ENCODE results near the gene KLHL41. TPM values are rescaled to one million over a fixed set of nuclear protein-coding genes. Genes with fewer than 3 reads are reported as not detected.

KLHL41 gene
- total and polyA plus RNA-seq, 8 donors = 0.37 to 3.7 (median 1.5) TPM; not detected in 4

GRCh38 chr2:169480079-169480465 lies 29.4 kb upstream of the KLHL41 start:
- intact Hi-C loops (cut with DNase I; ENCODE audit: low total_unique reads) = no loop called here
- 13 to 26% (median 18%) methylated on average over 9 of the region's 9 CpGs for WGBS, 5 donors
- Histone ChIP-seq H3K4me1 (peaks cover 5 to 25% (median 15%) of the 10 kb centered on the region in 4 donors), H3K27me3 (no peaks in the 10 kb centered on the region), H3K27ac (peak overlapping the region in 4 of 5 donors; percentile 65 to 85 (median 74)), H3K9me3 (no peaks in the 10 kb centered on the region), H3K36me3 (peaks cover 4 to 32% (median 28%) of the 10 kb centered on the region in 4 donors), H3K4me3 (peak overlapping the region; percentile 74 to 91 (median 79))
- TF ChIP-seq POLR2AphosphoS5 (IDR thresholded peaks at IDR 0.05) = no peak
- no peak for TF ChIP-seq POLR2A (IDR thresholded peaks at IDR 0.05)
- TF ChIP-seq CTCF (IDR thresholded peaks at IDR 0.05) = no peak
- no peak for TF ChIP-seq EP300 (IDR thresholded peaks at IDR 0.05)
- peak in 1 of 2 donors; percentile 15 for DNase-seq

- intact Hi-C loops (cut with DNase I; ENCODE audit: low total_unique reads) = no loop called here
- DNase-seq = no peak
- peaks cover 0 to 7% (median 3%) of the 10 kb centered on the region in 4 donors for H3K4me1 ChIP-seq
- no peak overlapping the region for H3K27ac ChIP-seq
- H3K4me3 ChIP-seq = no peak overlapping the region
- 83 to 96% (median 91%) methylated on average over 1 of the region's 1 CpG for WGBS, 5 donors
- H3K27me3 ChIP-seq = no peaks in the 10 kb centered on the region
- no peak for TF ChIP-seq POLR2AphosphoS5 (IDR thresholded peaks at IDR 0.05)
- no peak for TF ChIP-seq POLR2A (IDR thresholded peaks at IDR 0.05)
- TF ChIP-seq EP300 (IDR thresholded peaks at IDR 0.05) = no peak
- TF ChIP-seq CTCF (IDR thresholded peaks at IDR 0.05) = no peak
- H3K36me3 ChIP-seq = peaks cover 9 to 65% (median 61%) of the 10 kb centered on the region in 4 donors
- H3K9me3 ChIP-seq = no peaks in the 10 kb centered on the region
Observed at GRCh38 chr2:169485650-169486138, 23.8 kb upstream of the KLHL41 start.

GRCh38 chr2:169486487-169486886 lies 23.0 kb upstream of the KLHL41 start:
- H3K36me3 ChIP-seq = peaks cover 9 to 68% (median 64%) of the 10 kb centered on the region in 4 donors
- no peak overlapping the region for H3K4me3 ChIP-seq
- H3K9me3 ChIP-seq = no peaks in the 10 kb centered on the region
- intact Hi-C loops (cut with DNase I; ENCODE audit: low total_unique reads) = no loop called here
- TF ChIP-seq CTCF (IDR thresholded peaks at IDR 0.05) = no peak
- TF ChIP-seq POLR2AphosphoS5 (IDR thresholded peaks at IDR 0.05) = no peak
- no peak for TF ChIP-seq POLR2A (IDR thresholded peaks at IDR 0.05)
- no peak for TF ChIP-seq EP300 (IDR thresholded peaks at IDR 0.05)
- no peaks in the 10 kb centered on the region for H3K27me3 ChIP-seq
- H3K27ac ChIP-seq = no peak overlapping the region
- DNase-seq = no peak
- H3K4me1 ChIP-seq = no peaks in the 10 kb centered on the region

- no peaks in the 10 kb centered on the region for H3K9me3 ChIP-seq
Observed at GRCh38 chr2:169490834-169491233, 18.7 kb upstream of the KLHL41 start.

More at GRCh38 chr2:169490834-169491233, 18.7 kb upstream of the KLHL41 start:
- Histone ChIP-seq H3K4me3 (no peak overlapping the region), H3K27ac (no peak overlapping the region), H3K4me1 (no peaks in the 10 kb centered on the region), H3K27me3 (no peaks in the 10 kb centered on the region), H3K36me3 (peaks cover 5 to 59% (median 40%) of the 10 kb centered on the region in 4 donors)
- TF ChIP-seq CTCF (IDR thresholded peaks at IDR 0.05) (no peak), EP300 (IDR thresholded peaks at IDR 0.05) (no peak), POLR2AphosphoS5 (IDR thresholded peaks at IDR 0.05) (no peak), POLR2A (IDR thresholded peaks at IDR 0.05) (no peak)
- no peak for DNase-seq
- intact Hi-C loops (cut with DNase I; ENCODE audit: low total_unique reads) = no loop called here

All from stomach (tissue), 9 donors.